ENCODE measurements around the gene ZBTB32. TPM values are rescaled to one million over a fixed set of nuclear protein-coding genes. Genes with fewer than 3 reads are reported as not detected.

ZBTB32 gene
- polyA plus RNA-seq, 4 donors = 0.27 to 0.63 (median 0.49) TPM

Other genes with a start within 250 kb of the ZBTB32 start
- 1 to 10 TPM in 1 of 4 donors, under 1 TPM in 3; 0.36 to 1.9 (median 0.59) TPM for gene KRTDAP, start 214.1 kb upstream of the ZBTB32 start, polyA plus RNA-seq (ENCODE audit: insufficient read length in 4 of 4)
- gene DMKN, start 190.9 kb upstream of the ZBTB32 start, polyA plus RNA-seq (ENCODE audit: insufficient read length in 4 of 4) = 100 to 1,000 TPM in 1 of 4 donors, 10 to 100 TPM in 3; 59.7 to 123 (median 83.8) TPM
- gene SBSN, start 176.2 kb upstream of the ZBTB32 start, polyA plus RNA-seq (ENCODE audit: insufficient read length in 4 of 4) = under 1 TPM in 1 of 4 donors, not detected in 3; 0.11 TPM
- gene GAPDHS, start 171.1 kb upstream of the ZBTB32 start, polyA plus RNA-seq (ENCODE audit: insufficient read length in 4 of 4) = not detected
- gene TMEM147, start 158.9 kb upstream of the ZBTB32 start, polyA plus RNA-seq (ENCODE audit: insufficient read length in 4 of 4) = 100 to 1,000 TPM in 1 of 4 donors, 10 to 100 TPM in 3; 58.7 to 102 (median 86.6) TPM
- under 1 TPM in 1 of 4 donors, not detected in 3; 0.14 TPM for gene ATP4A, start 140.9 kb upstream of the ZBTB32 start, polyA plus RNA-seq (ENCODE audit: insufficient read length in 4 of 4)
- not detected for gene PMIS2, start 118.4 kb upstream of the ZBTB32 start, polyA plus RNA-seq (ENCODE audit: insufficient read length in 4 of 4)
- gene HAUS5, start 91.8 kb upstream of the ZBTB32 start, polyA plus RNA-seq (ENCODE audit: insufficient read length in 4 of 4) = 10 to 100 TPM; 23.2 to 39.6 (median 25.3) TPM
- 10 to 100 TPM; 49.1 to 81.9 (median 57.7) TPM for gene RBM42, start 75.5 kb upstream of the ZBTB32 start, polyA plus RNA-seq (ENCODE audit: insufficient read length in 4 of 4)
- 1 to 10 TPM; 1.7 to 3.3 (median 2.3) TPM for gene ETV2, start 62.8 kb upstream of the ZBTB32 start, polyA plus RNA-seq (ENCODE audit: insufficient read length in 4 of 4)
- 100 to 1,000 TPM; 224 to 359 (median 312) TPM for gene COX6B1, start 56.2 kb upstream of the ZBTB32 start, polyA plus RNA-seq (ENCODE audit: insufficient read length in 4 of 4)
- gene UPK1A, start 38.0 kb upstream of the ZBTB32 start, polyA plus RNA-seq (ENCODE audit: insufficient read length in 4 of 4) = 10 to 100 TPM in 3 of 4 donors, under 1 TPM in 1; 0.53 to 67.8 (median 21.8) TPM
- 10 to 100 TPM; 25.1 to 42.0 (median 32.8) TPM for gene KMT2B, start 13.4 kb downstream of the ZBTB32 start, polyA plus RNA-seq (ENCODE audit: insufficient read length in 4 of 4)
- 1 to 10 TPM; 2.6 to 4.3 (median 3.1) TPM for gene IGFLR1, start 37.9 kb downstream of the ZBTB32 start, polyA plus RNA-seq (ENCODE audit: insufficient read length in 4 of 4)
- gene U2AF1L4, start 40.9 kb downstream of the ZBTB32 start, polyA plus RNA-seq (ENCODE audit: insufficient read length in 4 of 4) = 10 to 100 TPM; 17.2 to 22.0 (median 18.6) TPM
- gene PSENEN, start 41.1 kb downstream of the ZBTB32 start, polyA plus RNA-seq (ENCODE audit: insufficient read length in 4 of 4) = 10 to 100 TPM; 43.4 to 71.8 (median 61.9) TPM
- 10 to 100 TPM in 2 of 4 donors, 1 to 10 TPM in 2; 6.0 to 14.2 (median 9.3) TPM for gene LIN37, start 44.0 kb downstream of the ZBTB32 start, polyA plus RNA-seq (ENCODE audit: insufficient read length in 4 of 4)
- gene HSPB6, start 52.5 kb downstream of the ZBTB32 start, polyA plus RNA-seq (ENCODE audit: insufficient read length in 4 of 4) = 100 to 1,000 TPM in 1 of 4 donors, 10 to 100 TPM in 3; 24.8 to 111 (median 29.2) TPM
- gene PROSER3, start 53.6 kb downstream of the ZBTB32 start, polyA plus RNA-seq (ENCODE audit: insufficient read length in 4 of 4) = 10 to 100 TPM; 12.8 to 24.3 (median 17.3) TPM
- gene ARHGAP33, start 71.0 kb downstream of the ZBTB32 start, polyA plus RNA-seq (ENCODE audit: insufficient read length in 4 of 4) = 10 to 100 TPM; 18.4 to 43.8 (median 26.5) TPM
- 10 to 100 TPM in 3 of 4 donors, under 1 TPM in 1; 0.41 to 51.0 (median 25.1) TPM for gene PRODH2, start 108.3 kb downstream of the ZBTB32 start, polyA plus RNA-seq (ENCODE audit: insufficient read length in 4 of 4)
- gene NPHS1, start 147.9 kb downstream of the ZBTB32 start, polyA plus RNA-seq (ENCODE audit: insufficient read length in 4 of 4) = 100 to 1,000 TPM in 3 of 4 donors, 1 to 10 TPM in 1; 2.9 to 185 (median 128) TPM
- gene KIRREL2, start 152.4 kb downstream of the ZBTB32 start, polyA plus RNA-seq (ENCODE audit: insufficient read length in 4 of 4) = 10 to 100 TPM in 2 of 4 donors, 1 to 10 TPM in 2; 1.8 to 12.4 (median 10.1) TPM
- 10 to 100 TPM; 23.6 to 48.5 (median 31.7) TPM for gene APLP1, start 164.0 kb downstream of the ZBTB32 start, polyA plus RNA-seq (ENCODE audit: insufficient read length in 4 of 4)
- 1 to 10 TPM; 1.9 to 6.2 (median 4.5) TPM for gene NFKBID, start 196.0 kb downstream of the ZBTB32 start, polyA plus RNA-seq (ENCODE audit: insufficient read length in 4 of 4)
- gene HCST, start 198.0 kb downstream of the ZBTB32 start, polyA plus RNA-seq (ENCODE audit: insufficient read length in 4 of 4) = 1 to 10 TPM; 3.1 to 4.7 (median 3.2) TPM
- gene TYROBP, start 203.7 kb downstream of the ZBTB32 start, polyA plus RNA-seq (ENCODE audit: insufficient read length in 4 of 4) = 10 to 100 TPM in 3 of 4 donors, 1 to 10 TPM in 1; 8.1 to 26.7 (median 12.8) TPM
- 10 to 100 TPM in 3 of 4 donors, 1 to 10 TPM in 1; 9.8 to 17.9 (median 13.7) TPM for gene LRFN3, start 231.8 kb downstream of the ZBTB32 start, polyA plus RNA-seq (ENCODE audit: insufficient read length in 4 of 4)

Measured in left renal pelvis (tissue), 4 donors.